GM21825 (cell line): ENCODE data around the gene KHK.
"Not testable (repeated sequence)": the region's sequence is repeated elsewhere in the genome, so short reads cannot be mapped to it uniquely, and the experiment has no call there.

Source experiments
- ATAC-seq: cut with Tn5 transposase; IDR thresholded peaks from one replicate; pipeline ENCODE4 v1.9.1; 2021; ENCODE audit warnings: mild to moderate bottlenecking, moderate library complexity; ENCODE audit not compliant: unreplicated experiment

The KHK gene

GRCh38 chr2:27059141-27059820, 27.3 kb upstream of the KHK start:
- ATAC-seq, result no peak

- ATAC-seq, result no peak
Observed at GRCh38 chr2:27060323-27060722, 26.2 kb upstream of the KHK start.

- ATAC-seq, result no peak
Observed at GRCh38 chr2:27065128-27065527, 21.4 kb upstream of the KHK start.

- ATAC-seq, result no peak
Observed at GRCh38 chr2:27067385-27067784, 19.2 kb upstream of the KHK start.

GRCh38 chr2:27069436-27069835, 17.1 kb upstream of the KHK start:
- ATAC-seq, result no peak

GRCh38 chr2:27069961-27070618, 16.5 kb upstream of the KHK start:
- ATAC-seq, result no peak

GRCh38 chr2:27070653-27071276, 15.8 kb upstream of the KHK start:
- ATAC-seq, result no peak

- peak; percentile 86 for ATAC-seq
Observed at GRCh38 chr2:27071277-27071989, 15.1 kb upstream of the KHK start, which contains the start of gene OST4. Gene OST4, minus strand, starts transcription at chr2:27071654.

GRCh38 chr2:27071990-27072830, 14.4 kb upstream of the KHK start:
- peak; percentile 15 for ATAC-seq

GRCh38 chr2:27072920-27073319, 13.7 kb upstream of the KHK start:
- ATAC-seq, result no peak

GRCh38 chr2:27073782-27074181, 12.8 kb upstream of the KHK start:
- ATAC-seq, result no peak

- no peak for ATAC-seq
Observed at GRCh38 chr2:27074738-27075565, 11.6 kb upstream of the KHK start.

- ATAC-seq, result not testable (repeated sequence)
Observed at GRCh38 chr2:27075566-27075871, 11.1 kb upstream of the KHK start.

- no peak for ATAC-seq
Observed at GRCh38 chr2:27076323-27076722, 10.2 kb upstream of the KHK start.

GRCh38 chr2:27077231-27077630, 9.3 kb upstream of the KHK start:
- no peak for ATAC-seq

- ATAC-seq, result no peak
Observed at GRCh38 chr2:27078267-27079194, 8.0 kb upstream of the KHK start, which contains the start of gene EMILIN1. Gene EMILIN1, plus strand, starts transcription at chr2:27078615. Its CDS starts 451 bp downstream, at chr2:27079066.

- ATAC-seq, result no peak
Observed at GRCh38 chr2:27079233-27080139, 7.1 kb upstream of the KHK start.

- ATAC-seq, result no peak
Observed at GRCh38 chr2:27080140-27080469, 6.5 kb upstream of the KHK start.
